GM23248 (cell line): ENCODE data around the gene PPP6R1. TPM values are rescaled to one million over a fixed set of nuclear protein-coding genes. Genes with fewer than 3 reads are reported as not detected.

Source experiments
- DNase-seq: peaks from one replicate; pipeline ENCODE4 v3.0.0-alpha.2; 2015
- H2AFZ ChIP-seq: fragments of 200-600 bp; sonication (generic); 2 replicates; pipeline ENCODE4 v1.6.1; 2016; ENCODE audit warnings: antibody characterized with exemption
- H3F3A ChIP-seq: fragments of 200-600 bp; sonication (generic); 2 replicates; pipeline ENCODE4 v1.6.1; 2016; ENCODE audit warnings: mild to moderate bottlenecking, antibody characterized with exemption, mixed run types; ENCODE audit not compliant: insufficient read depth
- H3K27ac ChIP-seq: fragments of 200-600 bp; sonication (generic); 2 replicates; pipeline ENCODE4 v1.5.1; 2016; ENCODE audit warnings: mild to moderate bottlenecking
- H3K27me3 ChIP-seq: fragments of 200-600 bp; sonication (generic); replicated peaks from 2 replicates; pipeline ENCODE4 v1.6.1; 2016; ENCODE audit warnings: mild to moderate bottlenecking; ENCODE audit not compliant: insufficient read depth
- H3K36me3 ChIP-seq: fragments of 200-600 bp; sonication (generic); 2 replicates; pipeline ENCODE4 v1.6.1; 2016; ENCODE audit warnings: low read depth, mild to moderate bottlenecking
- H3K4me1 ChIP-seq: fragments of 200-600 bp; sonication (generic); 2 replicates; pipeline ENCODE4 v1.6.1; 2016; ENCODE audit warnings: mild to moderate bottlenecking; ENCODE audit not compliant: insufficient read depth
- H3K4me2 ChIP-seq: fragments of 200-600 bp; sonication (generic); one replicate; pipeline ENCODE4 v1.6.1; 2016; ENCODE audit warnings: mild to moderate bottlenecking; ENCODE audit not compliant: unreplicated experiment
- H3K4me3 ChIP-seq: fragments of 200-600 bp; sonication (generic); 2 replicates; pipeline ENCODE4 v1.5.1; 2016; ENCODE audit warnings: mild to moderate bottlenecking
- H3K79me2 ChIP-seq: fragments of 200-600 bp; sonication (generic); 2 replicates; pipeline ENCODE4 v1.6.1; 2016; ENCODE audit warnings: mild to moderate bottlenecking; ENCODE audit not compliant: insufficient read depth
- H3K9ac ChIP-seq: fragments of 200-600 bp; sonication (generic); 2 replicates; pipeline ENCODE4 v1.6.1; 2016; ENCODE audit warnings: mild to moderate bottlenecking
- H3K9me2 ChIP-seq: fragments of 200-600 bp; sonication (generic); 2 replicates; pipeline ENCODE4 v1.6.1; 2016; ENCODE audit warnings: mixed run types, mild to moderate bottlenecking, moderate library complexity; ENCODE audit not compliant: insufficient read depth
- H3K9me3 ChIP-seq: fragments of 200-600 bp; sonication (generic); one replicate; pipeline ENCODE4 v1.6.1; 2017; ENCODE audit warnings: low read depth
- H4K20me1 ChIP-seq: fragments of 200-600 bp; sonication (generic); 2 replicates; pipeline ENCODE4 v1.6.0; 2016; ENCODE audit not compliant: insufficient read depth
- EZH2 ChIP-seq: fragments of 200-600 bp; sonication (generic); IDR thresholded peaks from 2 replicates; pipeline ENCODE4 v1.6.1; 2018; ENCODE audit warnings: antibody characterized with exemption, mild to moderate bottlenecking; ENCODE audit not compliant: insufficient read depth, poor library complexity, severe bottlenecking
- EZH2phosphoT487 ChIP-seq: fragments of 200-600 bp; sonication (generic); IDR thresholded peaks from 2 replicates; pipeline ENCODE4 v1.6.1; 2018; ENCODE audit warnings: antibody characterized with exemption, moderate library complexity, mild to moderate bottlenecking, low read depth; ENCODE audit not compliant: insufficient read depth
- WGBS, 2 experiments: methylation state at CpG; one replicate each; pipeline ENCODE4 v1.1.6; 2015 to 2017; ENCODE audit warnings: low lambda C conversion rate in 2 of 2, low coverage in 1 of 2; ENCODE audit errors: missing lambda C conversion rate in 2 of 2; 5-methylcytosine and 5-hydroxymethylcytosine counted together
- in situ Hi-C: fragments of 300-500 bp; cut with MboI; formaldehyde crosslinking; loops from 2 replicates; pipeline ENCODE4 v1.15.0; 2020
- polyA plus RNA-seq: library from polyadenylated mRNA; unstranded; fragments of >200 nt; fragmentation: Nextera tagmentation; extraction: Ambion mirVana; gene quantifications from 2 replicates; pipeline ENCODE4 v1.2.1, GENCODE V29; 2016
- total RNA-seq: library from RNA; depleted of rRNA; stranded (reverse); fragments of >200 nt; shearing (Covaris generic); gene quantifications from 2 replicates; pipeline ENCODE4 v1.2.3, GENCODE V29; 2014

PPP6R1 gene
- total and polyA plus RNA-seq, 2 experiments from 2014 or later: 9.7 to 36.9 TPM

- no peaks in the 10 kb centered on the region for H3F3A ChIP-seq
- H3K9me2 ChIP-seq: no peaks in the 10 kb centered on the region
- H3K4me2 ChIP-seq: no peak overlapping the region
- H3K27ac ChIP-seq: no peak overlapping the region
- H3K79me2 ChIP-seq: no peaks in the 10 kb centered on the region
- DNase-seq: no peak
- H3K36me3 ChIP-seq: no peaks in the 10 kb centered on the region
- no peak overlapping the region for H3K9ac ChIP-seq
- H4K20me1 ChIP-seq: no peaks in the 10 kb centered on the region
- no peak overlapping the region for H2AFZ ChIP-seq
- in situ Hi-C loops: no loop called here
- 69 to 72% methylated on average over 22 to 26 of the region's 26 CpGs for WGBS, 2 experiments
- no peaks in the 10 kb centered on the region for H3K4me1 ChIP-seq
- no peaks in the 10 kb centered on the region for H3K9me3 ChIP-seq
- H3K27me3 ChIP-seq: no peaks in the 10 kb centered on the region
- no peak overlapping the region for H3K4me3 ChIP-seq
- no peak for TF ChIP-seq EZH2
- TF ChIP-seq EZH2phosphoT487: no peak
Measured at GRCh38 chr19:55224038-55224665, 34.7 kb downstream of the PPP6R1 start.

- no peaks in the 10 kb centered on the region for H3K4me1 ChIP-seq
- no peaks in the 10 kb centered on the region for H3K27me3 ChIP-seq
- no peak for TF ChIP-seq EZH2phosphoT487
- TF ChIP-seq EZH2: no peak
- DNase-seq: no peak
- H3K9me2 ChIP-seq: no peaks in the 10 kb centered on the region
- in situ Hi-C loops: no loop called here
- H3K4me3 ChIP-seq: no peak overlapping the region
- no peaks in the 10 kb centered on the region for H3K79me2 ChIP-seq
- H3K4me2 ChIP-seq: no peak overlapping the region
- no peak overlapping the region for H2AFZ ChIP-seq
- no peak overlapping the region for H3K9ac ChIP-seq
- H3K27ac ChIP-seq: no peak overlapping the region
- H3F3A ChIP-seq: no peaks in the 10 kb centered on the region
- no peaks in the 10 kb centered on the region for H3K36me3 ChIP-seq
- H3K9me3 ChIP-seq: no peaks in the 10 kb centered on the region
- 76 to 77% methylated on average over 17 of the region's 17 CpGs for WGBS, 2 experiments
- H4K20me1 ChIP-seq: no peaks in the 10 kb centered on the region
Measured at GRCh38 chr19:55223291-55224037, 35.4 kb downstream of the PPP6R1 start.

- Histone ChIP-seq H4K20me1 (no peaks in the 10 kb centered on the region), H3K79me2 (no peaks in the 10 kb centered on the region), H2AFZ (no peak overlapping the region), H3K9me3 (no peaks in the 10 kb centered on the region), H3K9ac (no peak overlapping the region), H3F3A (peaks cover 9% of the 10 kb centered on the region), H3K4me1 (peaks cover 6% of the 10 kb centered on the region), H3K36me3 (no peaks in the 10 kb centered on the region), H3K4me2 (no peak overlapping the region), H3K9me2 (no peaks in the 10 kb centered on the region), H3K27me3 (no peaks in the 10 kb centered on the region), H3K27ac (no peak overlapping the region), H3K4me3 (no peak overlapping the region)
- peak; percentile 16 for DNase-seq
- TF ChIP-seq EZH2 (no peak), EZH2phosphoT487 (no peak)
- WGBS, 2 experiments: 81 to 84% methylated on average over 9 of the region's 9 CpGs
- in situ Hi-C loops: no loop called here
Measured at GRCh38 chr19:55220525-55220924, 38.3 kb downstream of the PPP6R1 start.

- peak overlapping the region; percentile 67 for H3K27ac ChIP-seq
- H3K9me2 ChIP-seq: no peaks in the 10 kb centered on the region
- H4K20me1 ChIP-seq: no peaks in the 10 kb centered on the region
- H3K79me2 ChIP-seq: no peaks in the 10 kb centered on the region
- WGBS, 2 experiments: 5 to 6% methylated on average over 35 to 36 of the region's 36 CpGs
- peaks cover 6% of the 10 kb centered on the region for H3K4me1 ChIP-seq
- in situ Hi-C loops: no loop called here
- H3K9ac ChIP-seq: peak overlapping the region; percentile 46
- no peak overlapping the region for H2AFZ ChIP-seq
- TF ChIP-seq EZH2: no peak
- no peak for TF ChIP-seq EZH2phosphoT487
- peak; percentile 100 for DNase-seq
- H3K4me3 ChIP-seq: peak overlapping the region; percentile 61
- H3K36me3 ChIP-seq: no peaks in the 10 kb centered on the region
- peaks cover 9% of the 10 kb centered on the region for H3F3A ChIP-seq
- peak overlapping the region; percentile 67 for H3K4me2 ChIP-seq
- no peaks in the 10 kb centered on the region for H3K27me3 ChIP-seq
- H3K9me3 ChIP-seq: no peaks in the 10 kb centered on the region
Measured at GRCh38 chr19:55216461-55217198, 42.2 kb downstream of the PPP6R1 start.
